ENCODE data around the gene SIGLEC1.

DNA sequence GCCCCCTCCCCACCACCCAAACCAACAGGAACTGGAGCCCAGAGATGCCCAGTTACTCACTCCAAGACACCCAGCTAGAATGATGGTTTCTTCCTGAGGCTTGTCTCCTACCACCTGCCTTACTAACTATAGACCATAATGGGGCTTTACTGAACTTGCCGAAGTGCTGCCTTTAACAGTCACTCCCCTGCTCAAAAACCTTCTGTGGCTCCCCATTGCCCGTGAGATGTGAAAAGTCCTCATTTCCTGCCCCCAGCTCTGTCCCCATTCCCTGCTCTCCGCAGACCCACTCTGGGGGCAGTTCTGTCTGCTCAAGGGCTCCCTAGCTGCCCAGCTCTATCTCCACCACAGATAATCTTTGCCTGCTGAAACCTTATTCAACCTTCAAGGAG is 4.9 kb downstream of the SIGLEC1 start:
- no peak for TF ChIP-seq EZH2 (IDR thresholded peaks at IDR 0.05; ENCODE audit: low read depth)
- TF ChIP-seq, protein P1, sequence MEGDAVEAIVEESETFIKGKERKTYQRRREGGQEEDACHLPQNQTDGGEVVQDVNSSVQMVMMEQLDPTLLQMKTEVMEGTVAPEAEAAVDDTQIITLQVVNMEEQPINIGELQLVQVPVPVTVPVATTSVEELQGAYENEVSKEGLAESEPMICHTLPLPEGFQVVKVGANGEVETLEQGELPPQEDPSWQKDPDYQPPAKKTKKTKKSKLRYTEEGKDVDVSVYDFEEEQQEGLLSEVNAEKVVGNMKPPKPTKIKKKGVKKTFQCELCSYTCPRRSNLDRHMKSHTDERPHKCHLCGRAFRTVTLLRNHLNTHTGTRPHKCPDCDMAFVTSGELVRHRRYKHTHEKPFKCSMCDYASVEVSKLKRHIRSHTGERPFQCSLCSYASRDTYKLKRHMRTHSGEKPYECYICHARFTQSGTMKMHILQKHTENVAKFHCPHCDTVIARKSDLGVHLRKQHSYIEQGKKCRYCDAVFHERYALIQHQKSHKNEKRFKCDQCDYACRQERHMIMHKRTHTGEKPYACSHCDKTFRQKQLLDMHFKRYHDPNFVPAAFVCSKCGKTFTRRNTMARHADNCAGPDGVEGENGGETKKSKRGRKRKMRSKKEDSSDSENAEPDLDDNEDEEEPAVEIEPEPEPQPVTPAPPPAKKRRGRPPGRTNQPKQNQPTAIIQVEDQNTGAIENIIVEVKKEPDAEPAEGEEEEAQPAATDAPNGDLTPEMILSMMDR (conservative IDR thresholded peaks at IDR 0.05), result no peak

Measured in PC-9 (cell line).